VCaP (cell line): ENCODE measurements around the gene ZNF576.
A peak's percentile ranks its signal among the peaks of the same experiment; 100 is the strongest.

Experiments used
- H3K27ac ChIP-seq: fragments of 450-650 bp; 2 replicates; pipeline ENCODE4 v1.5.1; 2017
- TF ChIP-seq, protein P1 (sequence below): fragments of 450-650 bp; conservative IDR thresholded peaks from 2 replicates; pipeline ENCODE4 v1.5.1; 2017; ENCODE audit warnings: mild to moderate bottlenecking, moderate library complexity

ZNF576 gene

DNA sequence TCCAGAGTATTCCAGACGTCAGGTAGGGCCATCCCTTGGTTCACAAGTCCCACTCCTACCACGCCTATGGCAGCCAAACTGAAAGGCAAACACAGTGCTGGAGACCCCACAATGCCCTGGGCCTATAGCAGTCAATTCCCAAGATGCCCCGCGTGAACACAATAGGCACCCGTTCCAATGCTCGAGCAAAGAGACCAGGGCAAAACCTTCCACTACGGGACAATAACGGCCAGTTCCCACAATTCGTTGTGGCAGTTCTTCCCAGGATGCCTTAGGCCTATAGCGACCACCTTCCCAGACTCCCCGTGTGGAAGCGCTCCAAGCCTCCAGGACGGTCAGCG lies 22.5 kb downstream of the ZNF576 start:
- H3K27ac ChIP-seq = peak overlapping the region; percentile 98
- TF ChIP-seq, protein P1, sequence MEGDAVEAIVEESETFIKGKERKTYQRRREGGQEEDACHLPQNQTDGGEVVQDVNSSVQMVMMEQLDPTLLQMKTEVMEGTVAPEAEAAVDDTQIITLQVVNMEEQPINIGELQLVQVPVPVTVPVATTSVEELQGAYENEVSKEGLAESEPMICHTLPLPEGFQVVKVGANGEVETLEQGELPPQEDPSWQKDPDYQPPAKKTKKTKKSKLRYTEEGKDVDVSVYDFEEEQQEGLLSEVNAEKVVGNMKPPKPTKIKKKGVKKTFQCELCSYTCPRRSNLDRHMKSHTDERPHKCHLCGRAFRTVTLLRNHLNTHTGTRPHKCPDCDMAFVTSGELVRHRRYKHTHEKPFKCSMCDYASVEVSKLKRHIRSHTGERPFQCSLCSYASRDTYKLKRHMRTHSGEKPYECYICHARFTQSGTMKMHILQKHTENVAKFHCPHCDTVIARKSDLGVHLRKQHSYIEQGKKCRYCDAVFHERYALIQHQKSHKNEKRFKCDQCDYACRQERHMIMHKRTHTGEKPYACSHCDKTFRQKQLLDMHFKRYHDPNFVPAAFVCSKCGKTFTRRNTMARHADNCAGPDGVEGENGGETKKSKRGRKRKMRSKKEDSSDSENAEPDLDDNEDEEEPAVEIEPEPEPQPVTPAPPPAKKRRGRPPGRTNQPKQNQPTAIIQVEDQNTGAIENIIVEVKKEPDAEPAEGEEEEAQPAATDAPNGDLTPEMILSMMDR = no peak

DNA sequence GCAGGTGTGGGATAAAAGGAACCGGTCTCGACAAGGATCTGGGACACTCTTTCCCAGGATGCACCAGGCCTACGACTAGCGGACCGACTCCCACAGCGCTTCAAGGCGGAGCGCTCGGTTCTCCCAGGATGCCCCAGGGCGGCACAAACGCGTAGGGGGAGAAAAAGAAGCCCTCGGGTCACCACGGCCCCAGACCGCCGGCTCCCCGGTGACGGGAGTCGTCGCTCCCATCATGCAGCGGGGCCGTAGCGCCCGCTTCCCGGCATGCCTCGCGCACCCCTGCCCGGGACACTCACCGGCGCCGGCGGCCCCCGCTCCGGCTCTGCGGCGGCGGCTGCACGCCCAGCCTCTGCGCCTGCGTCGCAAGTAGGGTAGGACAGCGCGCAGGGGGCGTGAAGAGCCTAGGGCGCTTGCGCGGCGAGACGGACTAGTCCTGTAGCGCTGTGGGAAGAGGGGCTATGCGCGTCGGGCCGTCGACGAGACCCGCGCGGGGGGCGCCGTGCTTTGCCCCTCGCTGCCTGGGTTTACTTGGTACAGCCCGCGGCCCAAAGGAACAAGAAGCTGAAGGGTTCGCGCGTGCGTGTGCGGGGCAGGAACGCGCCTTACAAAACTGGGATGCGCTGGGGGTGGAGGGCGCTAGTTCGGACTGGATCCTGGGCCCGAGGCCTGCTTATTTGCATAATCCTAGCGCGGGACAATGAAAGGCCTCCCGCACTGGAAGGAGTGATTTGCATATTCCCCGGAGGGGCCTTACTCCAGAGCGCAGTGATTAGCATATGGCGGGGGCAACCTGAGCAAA lies 23.1 kb downstream of the ZNF576 start, which contains the start of gene ZNF428:
TSS of gene ZNF428 (minus strand) at position 368 of the 799 bp plus-strand sequence. CDS start 5,325 bp downstream, outside the sequence.
- peak within 1 kb of the TSS; percentile 98 for H3K27ac ChIP-seq
- TF ChIP-seq, protein P1 = no peak

DNA sequence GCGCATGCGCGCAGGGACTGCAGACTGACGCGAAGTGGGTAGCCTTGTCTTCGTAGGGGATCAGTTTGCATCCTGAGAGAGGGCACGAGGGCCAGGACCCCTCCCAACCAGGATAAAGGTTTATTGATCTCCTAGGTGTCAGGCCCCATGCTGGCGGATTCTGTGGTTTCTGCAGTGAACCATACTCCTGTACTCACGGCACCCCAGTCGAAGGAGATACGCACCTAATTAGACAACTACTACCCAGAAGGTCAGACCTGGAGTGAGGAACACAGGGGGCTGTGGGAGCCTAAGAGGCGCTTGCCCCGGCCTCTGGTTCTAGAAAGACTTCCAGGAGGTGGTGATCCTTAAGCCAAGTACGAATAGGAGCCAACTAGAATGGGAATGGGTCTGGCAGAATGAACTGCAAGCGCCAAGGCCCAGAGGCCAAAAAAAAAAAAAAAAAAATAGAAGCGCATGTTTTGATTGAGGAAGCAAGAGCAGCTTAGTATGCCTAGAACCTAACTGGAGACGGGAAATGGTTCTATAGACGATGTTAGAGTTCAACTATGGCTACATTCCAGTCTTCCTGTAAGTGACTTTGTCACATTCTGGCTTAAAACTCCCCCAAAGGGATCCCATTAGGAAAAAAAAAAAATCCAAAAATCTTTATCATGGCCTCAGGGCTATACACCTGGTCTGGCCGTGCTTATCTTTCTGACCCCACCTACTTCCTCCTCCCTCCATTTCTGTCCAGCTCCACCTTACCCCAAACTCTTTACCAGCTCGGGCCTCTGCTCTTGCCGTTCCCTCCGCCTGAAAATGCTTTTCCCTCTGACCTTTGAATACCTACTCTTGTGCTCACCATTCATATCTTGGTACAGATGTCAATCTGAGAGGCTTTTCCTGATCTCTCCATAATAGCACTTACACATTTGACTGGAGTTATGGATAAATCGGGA lies 23.9 kb downstream of the ZNF576 start:
- H3K27ac ChIP-seq = peak overlapping the region; percentile 98
- TF ChIP-seq, protein P1 = no peak

DNA sequence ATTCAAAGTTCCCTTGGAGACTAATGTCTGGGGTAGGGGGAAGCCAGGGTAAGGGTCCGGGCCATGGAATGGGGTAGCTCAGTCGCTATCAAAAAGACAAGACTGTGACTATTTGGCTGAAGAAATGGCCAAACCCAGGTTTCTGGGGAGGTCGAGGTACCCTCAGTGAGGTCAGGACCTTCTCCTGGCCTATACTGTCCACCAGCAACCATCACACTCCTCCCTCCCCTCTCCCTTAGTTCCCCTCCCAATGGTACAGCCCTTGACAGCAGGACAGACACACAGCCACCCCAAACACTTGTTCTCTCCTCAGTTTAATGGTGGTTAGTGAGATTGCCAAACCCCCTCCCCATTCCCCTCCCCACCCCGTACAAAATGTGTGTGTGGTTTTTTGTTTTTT lies 25.7 kb downstream of the ZNF576 start:
- TF ChIP-seq, protein P1 = no peak
- H3K27ac ChIP-seq = no peak overlapping the region

DNA sequence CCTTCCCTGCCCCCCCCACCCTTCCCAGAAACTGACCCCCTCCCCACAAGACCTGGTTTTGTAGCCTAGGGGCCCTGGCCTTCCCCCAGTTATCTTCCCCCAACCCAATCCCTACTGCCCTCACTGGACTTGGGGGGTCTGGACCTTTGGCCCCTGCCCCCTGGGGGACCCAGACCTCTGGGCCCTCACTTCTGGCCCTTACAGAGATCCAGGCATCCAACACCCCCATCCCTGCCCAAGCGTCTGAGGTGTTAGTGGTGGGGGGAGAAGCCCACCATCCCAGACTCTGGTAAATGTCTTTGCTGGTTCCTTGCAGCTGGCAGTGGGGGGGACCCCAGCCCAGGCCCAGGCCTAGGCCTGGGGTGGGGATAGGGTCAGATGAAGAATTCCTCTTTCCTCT lies 26.6 kb downstream of the ZNF576 start:
- no peak overlapping the region for H3K27ac ChIP-seq
- TF ChIP-seq, protein P1 = no peak

DNA sequence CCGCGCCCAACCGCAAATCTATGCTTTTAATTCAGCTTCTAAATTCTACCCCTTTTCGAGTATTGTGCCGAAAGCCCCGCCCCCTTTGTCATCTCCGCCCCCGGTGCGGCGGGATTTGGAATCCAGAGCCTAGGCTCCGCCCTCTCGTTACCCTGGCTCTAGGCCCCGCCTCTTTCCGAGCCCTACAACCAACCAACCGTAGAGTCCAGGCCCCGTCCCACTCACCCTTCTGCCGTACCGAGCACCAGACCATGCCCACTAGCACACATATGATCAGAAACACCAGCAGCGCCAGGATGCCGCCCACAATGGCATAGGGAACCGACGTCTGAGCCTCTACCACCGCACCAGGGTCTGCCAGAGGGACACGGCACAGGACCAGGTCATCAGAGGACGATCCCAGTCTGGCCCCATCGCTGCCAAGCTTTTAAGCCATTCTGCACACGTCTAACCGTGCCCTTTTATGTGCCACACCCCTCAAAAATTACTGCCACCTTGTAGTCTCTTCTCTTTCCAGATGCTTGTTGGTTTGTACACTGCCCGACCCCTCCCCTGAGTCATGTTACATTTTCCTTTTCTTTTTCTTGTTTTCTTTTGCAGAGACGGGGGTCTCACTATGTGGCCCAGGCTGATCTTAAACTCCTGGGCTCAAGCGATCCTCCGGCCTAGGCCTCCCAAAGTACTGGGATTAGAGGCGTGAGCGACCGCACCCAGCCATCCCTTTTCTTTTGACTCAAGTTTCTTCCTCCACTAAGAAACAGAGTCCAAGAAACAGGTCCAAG lies 27.7 kb downstream of the ZNF576 start:
- H3K27ac ChIP-seq = no peak overlapping the region

More for the DNA sequence above, 27.7 kb downstream of the ZNF576 start:
- TF ChIP-seq, protein P1 = no peak
